Measurements from ENCODE around the gene MET. TPM values are rescaled to one million over a fixed set of nuclear protein-coding genes. Genes with fewer than 3 reads are reported as not detected.
"Not testable (repeated sequence)": the region's sequence is repeated elsewhere in the genome, so short reads cannot be mapped to it uniquely, and the experiment has no call there.

Gene MET
- total and polyA plus RNA-seq, 10 donors: 0.68 to 28.8 (median 19.1) TPM

DNA sequence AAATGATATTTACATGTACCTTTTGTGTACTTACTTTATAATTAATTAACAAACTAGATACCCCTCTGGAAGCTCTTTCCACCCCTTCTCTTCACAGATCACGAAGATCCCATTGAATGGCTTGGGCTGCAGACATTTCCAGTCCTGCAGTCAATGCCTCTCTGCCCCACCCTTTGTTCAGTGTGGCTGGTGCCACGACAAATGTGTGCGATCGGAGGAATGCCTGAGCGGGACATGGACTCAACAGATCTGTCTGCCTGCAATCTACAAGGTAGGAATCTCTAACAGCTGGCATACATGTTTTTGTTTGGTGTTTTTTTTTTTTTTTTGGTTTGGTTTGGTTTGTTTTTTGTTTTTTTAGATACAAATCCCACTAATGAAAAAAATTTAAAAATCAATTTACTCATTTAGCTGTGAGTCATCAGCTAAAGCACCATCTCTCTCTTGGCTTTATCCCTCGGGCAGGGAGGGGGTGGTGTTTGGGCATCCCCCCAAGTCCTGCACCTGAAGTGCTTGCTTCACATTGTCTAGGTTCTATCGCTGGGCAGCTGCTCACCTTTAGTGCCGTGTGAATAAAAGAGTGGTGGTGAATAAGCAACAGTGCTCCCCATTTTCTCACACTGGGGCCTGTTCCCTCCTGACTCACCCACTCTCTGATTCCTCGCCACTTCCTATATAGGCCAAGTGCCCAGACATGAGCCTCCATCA, 68.9 kb downstream of the MET start:
- intact Hi-C loops (cut with DNase I; ENCODE audit: low total_unique reads): no loop called here
- no peaks in the 10 kb centered on the region for H3K4me1 ChIP-seq
- peaks cover 0 to 14% (median 0%) of the 10 kb centered on the region in 7 donors for H3K27me3 ChIP-seq (replicated peaks in 1 of 7)
- DNase-seq: no peak
- no peaks in the 10 kb centered on the region for H3K36me3 ChIP-seq
- TF ChIP-seq POLR2A (IDR thresholded peaks at IDR 0.05) (no peak), POLR2AphosphoS5 (IDR thresholded peaks at IDR 0.05) (no peak)
- TF ChIP-seq, protein P1, sequence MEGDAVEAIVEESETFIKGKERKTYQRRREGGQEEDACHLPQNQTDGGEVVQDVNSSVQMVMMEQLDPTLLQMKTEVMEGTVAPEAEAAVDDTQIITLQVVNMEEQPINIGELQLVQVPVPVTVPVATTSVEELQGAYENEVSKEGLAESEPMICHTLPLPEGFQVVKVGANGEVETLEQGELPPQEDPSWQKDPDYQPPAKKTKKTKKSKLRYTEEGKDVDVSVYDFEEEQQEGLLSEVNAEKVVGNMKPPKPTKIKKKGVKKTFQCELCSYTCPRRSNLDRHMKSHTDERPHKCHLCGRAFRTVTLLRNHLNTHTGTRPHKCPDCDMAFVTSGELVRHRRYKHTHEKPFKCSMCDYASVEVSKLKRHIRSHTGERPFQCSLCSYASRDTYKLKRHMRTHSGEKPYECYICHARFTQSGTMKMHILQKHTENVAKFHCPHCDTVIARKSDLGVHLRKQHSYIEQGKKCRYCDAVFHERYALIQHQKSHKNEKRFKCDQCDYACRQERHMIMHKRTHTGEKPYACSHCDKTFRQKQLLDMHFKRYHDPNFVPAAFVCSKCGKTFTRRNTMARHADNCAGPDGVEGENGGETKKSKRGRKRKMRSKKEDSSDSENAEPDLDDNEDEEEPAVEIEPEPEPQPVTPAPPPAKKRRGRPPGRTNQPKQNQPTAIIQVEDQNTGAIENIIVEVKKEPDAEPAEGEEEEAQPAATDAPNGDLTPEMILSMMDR (IDR thresholded peaks at IDR 0.05 in 8 of 11, conservative IDR thresholded peaks at IDR 0.05 in 3 of 11): no peak
- 89 to 96% (median 92%) methylated on average over 9 of the region's 9 CpGs for WGBS, 5 donors
- H3K4me3 ChIP-seq: no peak overlapping the region
- H3K27ac ChIP-seq: no peak overlapping the region
- H3K9me3 ChIP-seq: no peaks in the 10 kb centered on the region

DNA sequence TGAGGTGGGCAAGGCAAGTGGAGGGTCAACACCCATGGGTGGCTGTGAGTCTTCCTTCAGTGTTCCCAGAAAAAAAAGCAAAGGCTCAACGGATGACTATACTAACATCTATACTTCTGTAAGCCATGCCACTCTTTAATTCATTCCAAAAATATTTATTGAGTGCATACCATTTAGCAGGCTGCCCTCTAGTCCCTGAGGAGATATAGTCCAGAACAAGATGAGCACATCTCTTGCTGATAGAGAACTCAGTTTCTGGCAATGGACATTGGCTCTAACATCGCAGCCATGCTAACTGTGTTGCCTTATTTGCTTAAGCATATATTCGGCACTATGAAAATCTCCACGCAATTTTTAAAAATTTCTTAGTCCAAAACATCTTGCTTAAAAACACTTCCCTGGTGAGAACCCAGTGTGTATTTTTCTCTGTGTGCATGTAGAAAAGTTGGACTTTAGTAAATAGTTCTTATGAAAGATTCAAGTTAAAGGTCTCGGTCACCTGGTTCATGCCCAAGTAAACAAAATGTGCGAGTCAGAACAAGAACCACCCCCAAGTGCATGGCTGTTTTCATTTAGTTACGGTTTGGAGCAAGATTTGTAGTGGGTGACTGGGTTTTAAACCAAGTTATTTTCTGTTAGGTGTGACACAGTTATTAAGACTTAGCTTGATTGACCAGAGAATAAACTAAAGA, 69.8 kb downstream of the MET start:
- peaks cover 0 to 14% (median 0%) of the 10 kb centered on the region in 7 donors for H3K27me3 ChIP-seq (replicated peaks in 1 of 7)
- H3K4me1 ChIP-seq: no peaks in the 10 kb centered on the region
- intact Hi-C loops (cut with DNase I; ENCODE audit: low total_unique reads): no loop called here
- no peaks in the 10 kb centered on the region for H3K36me3 ChIP-seq
- TF ChIP-seq, protein P1 (IDR thresholded peaks at IDR 0.05 in 8 of 11, conservative IDR thresholded peaks at IDR 0.05 in 3 of 11): no peak
- TF ChIP-seq POLR2A (IDR thresholded peaks at IDR 0.05) (no peak), POLR2AphosphoS5 (IDR thresholded peaks at IDR 0.05) (no peak)
- no peak overlapping the region for H3K4me3 ChIP-seq
- peaks cover 0 to 8% (median 0%) of the 10 kb centered on the region in 8 donors for H3K9me3 ChIP-seq
- no peak overlapping the region for H3K27ac ChIP-seq
- 91 to 96% (median 93%) methylated on average over 7 of the region's 7 CpGs for WGBS, 5 donors
- no peak for DNase-seq

DNA sequence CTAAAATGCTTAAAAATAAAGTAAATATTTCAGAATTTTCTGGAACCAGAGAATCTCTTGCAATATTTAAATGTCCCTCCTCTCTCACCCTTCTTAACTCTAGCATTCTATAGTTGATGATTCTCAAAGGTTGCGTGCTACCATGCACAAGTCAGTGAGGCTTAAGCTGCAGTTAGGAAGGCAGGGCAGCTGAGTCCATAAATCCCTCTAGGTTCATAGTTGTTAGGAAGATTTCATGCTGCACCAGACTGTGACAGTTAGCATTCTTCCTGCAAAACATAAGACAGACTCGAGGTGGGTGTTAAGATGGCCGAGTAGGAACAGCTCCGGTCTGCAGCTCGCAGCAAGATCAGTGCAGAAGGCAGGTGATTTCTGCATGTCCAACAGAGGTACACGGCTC, 70.6 kb downstream of the MET start:
- H3K27ac ChIP-seq: no peak overlapping the region
- H3K36me3 ChIP-seq: no peaks in the 10 kb centered on the region
- TF ChIP-seq, protein P1 (IDR thresholded peaks at IDR 0.05 in 8 of 11, conservative IDR thresholded peaks at IDR 0.05 in 3 of 11): no peak
- TF ChIP-seq POLR2A (IDR thresholded peaks at IDR 0.05) (no peak), POLR2AphosphoS5 (IDR thresholded peaks at IDR 0.05) (no peak)
- intact Hi-C loops (cut with DNase I; ENCODE audit: low total_unique reads): no loop called here
- no peak for DNase-seq
- H3K27me3 ChIP-seq (replicated peaks in 1 of 7): peaks cover 0 to 14% (median 0%) of the 10 kb centered on the region in 7 donors
- no peak overlapping the region for H3K4me3 ChIP-seq
- no peaks in the 10 kb centered on the region for H3K4me1 ChIP-seq
- H3K9me3 ChIP-seq: peaks cover 0 to 12% (median under 1%) of the 10 kb centered on the region in 8 donors
- WGBS, 5 donors: 83 to 94% (median 92%) methylated on average over 6 of the region's 6 CpGs

DNA sequence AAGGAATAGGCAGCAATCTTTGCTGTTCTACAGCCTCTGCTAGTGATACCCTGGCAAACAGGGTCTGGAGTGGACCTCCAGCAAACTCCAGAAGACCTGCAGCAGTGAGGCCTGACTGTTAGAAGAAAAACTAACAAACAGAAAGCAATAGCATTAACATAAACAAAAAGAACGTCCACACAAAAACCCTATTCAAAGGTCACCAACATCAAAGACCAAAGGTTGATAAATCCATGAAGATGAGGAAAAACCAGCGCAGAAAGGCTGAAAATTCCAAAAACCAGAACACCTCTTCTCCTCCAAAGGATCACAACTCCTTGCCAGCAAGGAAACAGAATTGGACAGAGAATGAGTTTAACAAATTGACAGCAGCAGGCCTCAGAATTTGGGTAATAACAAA, 71.8 kb downstream of the MET start:
- WGBS, 5 donors: 80 to 91% (median 86%) methylated on average over 2 of the region's 2 CpGs
- not testable (repeated sequence) for H3K4me1 ChIP-seq, H3K27ac ChIP-seq

DNA sequence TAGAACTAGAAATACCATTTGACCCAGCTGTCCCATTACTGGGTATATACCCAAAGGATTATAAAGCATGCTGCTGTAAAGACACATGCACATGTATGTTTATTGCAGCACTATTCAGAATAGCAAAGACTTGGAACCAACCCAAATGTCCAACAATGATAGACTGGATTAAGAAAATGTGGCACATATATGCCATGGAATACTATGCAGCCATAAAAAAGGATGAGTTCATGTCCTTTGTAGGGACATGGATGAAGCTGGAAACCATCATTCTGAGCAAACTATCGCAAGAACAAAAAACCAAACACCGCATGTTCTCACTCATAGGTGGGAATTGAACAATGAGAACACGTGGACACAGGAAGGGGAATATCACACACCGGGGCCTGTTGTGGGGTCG, 74.4 kb downstream of the MET start:
- intact Hi-C loops (cut with DNase I; ENCODE audit: low total_unique reads); H3K27me3 ChIP-seq (replicated peaks in 1 of 7); H3K36me3 ChIP-seq; H3K27ac ChIP-seq; DNase-seq; H3K4me1 ChIP-seq; H3K4me3 ChIP-seq: not testable (repeated sequence)
- peaks cover 0 to 45% (median 30%) of the 10 kb centered on the region in 8 donors for H3K9me3 ChIP-seq
- WGBS, 5 donors: 92 to 97% (median 94%) methylated on average over 5 of the region's 5 CpGs

More for the DNA sequence above, 71.8 kb downstream of the MET start:
- H3K4me3 ChIP-seq; DNase-seq; H3K36me3 ChIP-seq; intact Hi-C loops (cut with DNase I; ENCODE audit: low total_unique reads): not testable (repeated sequence)
- Histone ChIP-seq H3K9me3 (peaks cover 0 to 24% (median 11%) of the 10 kb centered on the region in 8 donors), H3K27me3 (replicated peaks in 1 of 7) (peaks cover 0 to 14% (median 0%) of the 10 kb centered on the region in 7 donors)

DNA sequence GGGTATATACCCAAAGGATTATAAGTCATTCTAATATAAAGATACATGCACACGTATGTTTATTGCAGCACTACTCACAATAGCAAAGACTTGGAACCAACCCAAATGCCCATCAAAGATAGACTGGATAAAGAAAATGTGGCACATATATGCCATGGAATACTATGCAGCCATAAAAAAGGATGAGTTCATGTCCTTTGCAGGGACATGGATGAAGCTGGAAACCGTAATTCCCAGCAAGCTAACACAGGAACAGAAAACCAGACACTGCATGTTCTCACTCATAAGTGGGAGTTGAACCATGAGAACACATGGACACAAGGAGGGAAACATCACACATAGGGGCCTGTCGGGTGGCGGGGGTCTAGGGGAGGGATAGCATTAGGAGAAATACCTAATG, 79.1 kb downstream of the MET start:
- H3K4me3 ChIP-seq; intact Hi-C loops (cut with DNase I; ENCODE audit: low total_unique reads); H3K27me3 ChIP-seq (replicated peaks in 1 of 7); H3K4me1 ChIP-seq; H3K27ac ChIP-seq; DNase-seq; H3K36me3 ChIP-seq: not testable (repeated sequence)
- 91 to 98% (median 93%) methylated on average over 4 of the region's 4 CpGs for WGBS, 5 donors
- peaks cover 0 to 44% (median 30%) of the 10 kb centered on the region in 8 donors for H3K9me3 ChIP-seq
